Activated naive CD4-positive, alpha-beta T cell treated with anti-CD3 and anti-CD28 coated beads for 36 hours (primary cell): Measurements from ENCODE around the gene FAM131A. TPM values are rescaled to one million over a fixed set of nuclear protein-coding genes. Genes with fewer than 3 reads are reported as not detected.
A peak's percentile ranks its signal among the peaks of the same experiment; 100 is the strongest.

Experiments used
- CTCF ChIA-PET: fragments of 350-600 bp; sonication (Branson Sonifier 250); formaldehyde crosslinking; loops from one replicate; lab custom pipeline; 2021; ENCODE audit warnings: antibody characterized with exemption; lab: Charles Lee
- DNase-seq: peaks from one replicate; pipeline ENCODE4 v3.0.0-alpha.2; 2020
- H3K27ac Mint-ChIP-seq: one replicate; pipeline ENCODE4 v1.8.0; 2021; ENCODE audit warnings: mild to moderate bottlenecking, mixed read lengths
- H3K27me3 Mint-ChIP-seq: one replicate; pipeline ENCODE4 v1.8.0; 2021; ENCODE audit warnings: low read depth, mixed read lengths
- H3K36me3 Mint-ChIP-seq: one replicate; pipeline ENCODE4 v1.8.0; 2021; ENCODE audit warnings: low read depth, mixed read lengths
- H3K4me1 Mint-ChIP-seq: one replicate; pipeline ENCODE4 v1.8.0; 2021; ENCODE audit warnings: low read depth, mixed read lengths
- H3K4me3 Mint-ChIP-seq: one replicate; pipeline ENCODE4 v1.8.0; 2021; ENCODE audit warnings: mild to moderate bottlenecking, moderate library complexity, mixed read lengths
- H3K9me3 Mint-ChIP-seq: one replicate; pipeline ENCODE4 v1.8.0; 2021; ENCODE audit warnings: mixed read lengths
- intact Hi-C: fragments of 100-400 bp; cut with micrococcal nuclease; formaldehyde crosslinking; loops from one replicate; pipeline ENCODE4 v1.15.1; 2023
- total RNA-seq, 2 experiments: library from RNA; stranded (reverse); gene quantifications; one replicate each; pipeline ENCODE4 v1.2.3, GENCODE V29; 2021

FAM131A gene
- total RNA-seq, 2 experiments from 2014 or later = 3.8 to 5.0 TPM

DNA sequence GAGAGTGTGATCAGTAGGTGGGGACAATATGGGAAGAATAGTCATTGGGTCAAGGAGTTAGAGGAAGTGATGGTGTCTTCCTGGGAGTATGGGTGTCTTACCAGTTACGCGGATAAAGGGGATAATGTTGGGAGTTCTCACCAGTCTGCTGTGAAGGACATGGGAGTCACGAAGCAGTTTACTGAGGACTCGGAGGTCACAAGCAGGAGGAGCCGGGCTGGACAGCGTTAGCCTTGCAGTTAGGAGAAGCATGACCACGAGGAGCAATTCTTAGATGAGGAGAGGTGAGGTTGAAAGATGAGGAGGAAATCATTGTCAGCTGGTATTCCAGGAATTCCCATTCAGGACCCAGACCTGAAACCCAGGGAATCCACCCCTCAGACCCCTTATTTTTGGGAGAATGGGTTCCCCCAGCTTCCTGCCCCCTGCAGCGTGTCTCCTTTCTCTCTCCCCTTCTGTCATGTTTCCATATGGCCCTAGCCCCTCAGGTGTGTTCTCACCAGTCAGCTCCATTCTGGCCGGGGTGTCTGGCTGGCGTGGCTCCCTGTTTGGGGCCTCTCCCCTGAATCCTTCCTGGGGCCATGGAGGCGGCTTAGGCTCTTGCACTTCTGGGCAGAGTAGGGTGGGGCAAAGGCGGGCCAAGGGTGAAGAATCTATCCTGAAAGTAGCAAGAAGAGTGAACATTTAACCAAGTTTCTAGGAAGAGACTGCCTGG is 38.5 kb downstream of the FAM131A start:
- H3K4me3 Mint-ChIP-seq = no peak overlapping the region
- no peak for DNase-seq
- no peaks in the 10 kb centered on the region for H3K36me3 Mint-ChIP-seq
- peaks cover 18% of the 10 kb centered on the region for H3K27me3 Mint-ChIP-seq
- no peak overlapping the region for H3K27ac Mint-ChIP-seq
- intact Hi-C loops = no loop called here
- H3K9me3 Mint-ChIP-seq = no peaks in the 10 kb centered on the region
- peaks cover 11% of the 10 kb centered on the region for H3K4me1 Mint-ChIP-seq
- CTCF ChIA-PET = interaction anchor here (0.9 to 5.3 kb wide), 2 partner anchors 70 to 165 kb away, joined by 3 to 81 read pairs; no protein-coding TSS in a partner anchor

DNA sequence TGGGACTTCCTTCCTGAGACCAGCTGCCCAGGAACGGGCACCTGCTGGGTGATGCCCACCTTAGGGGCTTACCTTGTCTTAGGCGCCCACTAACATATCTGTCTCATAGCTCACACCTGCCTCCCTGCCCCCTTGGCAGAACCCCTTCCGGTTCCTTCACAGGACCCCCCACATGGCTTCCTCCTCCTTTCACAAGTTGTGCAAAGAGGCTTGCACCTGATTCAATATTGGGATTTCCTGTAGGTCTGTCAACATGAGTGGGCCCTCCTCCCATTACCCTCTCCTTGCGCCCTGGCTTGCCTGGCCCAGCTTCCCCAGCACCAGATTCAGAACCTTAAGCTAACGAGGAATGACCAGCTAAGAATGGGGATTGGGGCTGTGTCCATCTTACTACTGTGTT is 40.0 kb downstream of the FAM131A start:
- Mint-ChIP-seq H3K4me1 (peaks cover 6% of the 10 kb centered on the region), H3K4me3 (no peak overlapping the region), H3K27me3 (peaks cover 31% of the 10 kb centered on the region), H3K36me3 (no peaks in the 10 kb centered on the region), H3K27ac (no peak overlapping the region), H3K9me3 (no peaks in the 10 kb centered on the region)
- intact Hi-C loops = no loop called here
- CTCF ChIA-PET = interaction anchor here (0.8 kb wide), 1 partner anchor 23 kb away, joined by 3 read pairs; no protein-coding TSS in a partner anchor
- DNase-seq = no peak

DNA sequence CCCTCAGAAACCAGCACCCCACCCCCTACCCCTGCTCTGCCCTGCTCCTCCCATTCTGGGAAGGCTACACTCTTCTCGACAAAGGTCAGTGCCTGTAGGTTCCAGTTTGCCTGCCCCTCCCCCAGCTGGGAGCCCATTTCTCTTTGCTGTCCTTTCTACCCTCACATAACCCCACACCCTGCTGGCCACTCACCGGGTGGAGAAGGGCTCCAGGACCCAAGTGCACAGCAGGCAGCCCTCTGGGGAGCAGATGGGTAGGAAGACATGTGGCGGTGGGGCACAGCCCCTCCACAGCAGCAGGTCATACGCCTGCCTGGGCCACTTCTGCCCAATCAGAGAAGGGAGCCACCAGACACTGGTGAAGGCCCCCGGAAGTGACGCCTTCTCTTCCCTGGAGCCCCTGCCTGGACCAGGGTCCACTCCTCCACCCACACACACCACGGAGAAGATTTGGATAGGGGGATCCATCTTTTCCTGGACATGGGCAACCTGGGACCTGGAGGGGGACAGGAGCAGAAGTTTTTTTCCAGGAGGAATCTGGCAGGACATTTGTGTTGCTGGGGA is 40.6 kb downstream of the FAM131A start, which contains the start of gene THPO:
TSS of gene THPO (minus strand) at position 326 of the 564 bp plus-strand sequence. CDS start 1,948 bp downstream, outside the sequence.
- peaks cover 31% of the 10 kb centered on the region for H3K27me3 Mint-ChIP-seq
- no peaks in the 10 kb centered on the region for H3K36me3 Mint-ChIP-seq
- no peak for DNase-seq
- no peak within 1 kb of the TSS for H3K27ac Mint-ChIP-seq
- peaks cover 6% of the 10 kb centered on the region for H3K4me1 Mint-ChIP-seq
- intact Hi-C loops = no loop called here
- no peaks in the 10 kb centered on the region for H3K9me3 Mint-ChIP-seq
- peak within 1 kb of the TSS; percentile 49 for H3K4me3 Mint-ChIP-seq
- CTCF ChIA-PET = interaction anchor here (0.8 kb wide), 1 partner anchor 24 kb away, joined by 3 read pairs; no protein-coding TSS in a partner anchor

DNA sequence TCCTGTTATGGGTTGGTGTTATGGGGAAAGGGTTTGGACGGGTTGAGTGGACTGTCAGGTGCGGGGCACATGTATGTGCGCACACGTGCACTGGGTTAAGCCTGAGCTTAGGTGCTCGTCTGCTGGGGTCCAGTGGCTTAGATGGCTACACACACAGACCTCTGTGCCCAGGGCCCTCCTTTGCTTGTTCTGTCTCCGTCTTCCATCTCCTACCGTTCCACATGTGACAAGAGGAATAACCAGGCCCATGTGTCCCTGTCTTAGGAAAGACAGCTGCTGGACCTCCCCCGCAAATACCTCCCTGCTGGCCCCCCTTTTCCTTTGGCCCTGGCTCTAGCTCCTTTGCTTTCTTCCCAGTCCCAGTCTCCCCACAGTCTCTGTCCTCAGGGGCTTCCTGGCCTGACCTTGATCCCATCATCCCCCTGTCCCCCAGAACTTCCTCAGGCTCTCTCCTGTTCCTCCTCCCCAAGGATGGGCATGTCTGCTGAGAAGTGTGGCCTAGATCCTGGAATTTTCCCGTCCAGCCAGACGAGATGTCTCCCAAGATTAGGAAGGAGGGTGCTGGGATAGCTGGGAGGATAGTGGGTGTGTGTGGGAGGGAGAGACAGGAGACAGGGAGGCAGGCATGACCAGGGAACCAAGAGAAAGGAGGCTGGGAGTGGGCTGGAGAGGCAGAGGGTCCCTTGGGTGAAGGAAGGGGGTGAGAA is 41.4 kb downstream of the FAM131A start:
- H3K9me3 Mint-ChIP-seq = no peaks in the 10 kb centered on the region
- CTCF ChIA-PET = interaction anchor here (0.5 kb wide), 1 partner anchor 296 kb away, joined by 3 read pairs; no protein-coding TSS in a partner anchor
- H3K4me3 Mint-ChIP-seq = peak overlapping the region; percentile 49
- no peak overlapping the region for H3K27ac Mint-ChIP-seq
- peaks cover 6% of the 10 kb centered on the region for H3K4me1 Mint-ChIP-seq
- intact Hi-C loops = no loop called here
- no peaks in the 10 kb centered on the region for H3K36me3 Mint-ChIP-seq
- peaks cover 31% of the 10 kb centered on the region for H3K27me3 Mint-ChIP-seq
- DNase-seq = no peak

DNA sequence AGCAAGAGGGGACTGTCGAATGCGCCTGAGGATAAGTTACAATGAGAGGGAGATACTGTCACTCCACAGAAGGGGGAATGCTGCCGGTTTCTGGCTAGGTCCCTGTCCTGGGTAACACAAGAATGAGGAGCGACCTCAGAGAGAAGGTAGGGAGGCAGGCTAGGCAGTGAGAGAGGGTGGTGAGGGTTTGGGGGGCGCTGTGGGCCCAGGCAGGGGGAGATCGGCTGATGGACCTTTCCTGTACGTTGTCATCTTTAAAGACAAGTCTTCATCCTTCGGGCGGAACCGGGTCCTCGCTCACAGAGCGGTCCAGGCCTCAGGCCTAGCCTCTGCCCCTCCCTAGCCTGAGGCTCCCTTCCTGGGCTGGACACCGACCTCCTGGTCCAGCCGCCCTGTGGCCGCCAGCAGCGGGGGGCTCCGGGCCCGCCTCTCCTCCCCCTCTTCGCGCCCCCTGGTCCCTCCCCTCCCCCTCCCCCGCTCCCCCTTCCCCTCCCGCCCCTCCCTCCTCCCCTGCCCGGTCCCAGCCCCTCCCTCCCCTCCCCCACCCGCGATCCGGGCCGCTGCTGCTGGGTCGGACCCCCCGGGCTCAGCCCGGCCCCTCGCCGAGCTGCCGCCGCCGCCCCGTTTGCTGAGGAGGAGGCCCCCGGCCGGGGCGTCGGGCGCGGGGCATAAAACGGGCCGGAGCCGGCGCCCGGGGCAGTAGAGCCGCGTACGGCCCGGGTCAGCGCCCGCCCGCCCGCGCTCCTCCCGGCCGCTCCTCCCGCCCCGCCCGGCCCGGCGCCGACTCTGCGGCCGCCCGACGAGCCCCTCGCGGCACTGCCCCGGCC is 42.2 kb downstream of the FAM131A start, which contains the start of gene CHRD:
TSS of gene CHRD (plus strand) at position 697 of the 827 bp plus-strand sequence. CDS start 265 bp downstream, outside the sequence.
- no peak for DNase-seq
- CTCF ChIA-PET = no interaction called here
- Mint-ChIP-seq H3K4me1 (peaks cover 6% of the 10 kb centered on the region), H3K27me3 (peaks cover 35% of the 10 kb centered on the region), H3K36me3 (no peaks in the 10 kb centered on the region), H3K9me3 (no peaks in the 10 kb centered on the region), H3K27ac (no peak within 1 kb of the TSS), H3K4me3 (peak within 1 kb of the TSS; percentile 49)
- intact Hi-C loops = no loop called here

DNA sequence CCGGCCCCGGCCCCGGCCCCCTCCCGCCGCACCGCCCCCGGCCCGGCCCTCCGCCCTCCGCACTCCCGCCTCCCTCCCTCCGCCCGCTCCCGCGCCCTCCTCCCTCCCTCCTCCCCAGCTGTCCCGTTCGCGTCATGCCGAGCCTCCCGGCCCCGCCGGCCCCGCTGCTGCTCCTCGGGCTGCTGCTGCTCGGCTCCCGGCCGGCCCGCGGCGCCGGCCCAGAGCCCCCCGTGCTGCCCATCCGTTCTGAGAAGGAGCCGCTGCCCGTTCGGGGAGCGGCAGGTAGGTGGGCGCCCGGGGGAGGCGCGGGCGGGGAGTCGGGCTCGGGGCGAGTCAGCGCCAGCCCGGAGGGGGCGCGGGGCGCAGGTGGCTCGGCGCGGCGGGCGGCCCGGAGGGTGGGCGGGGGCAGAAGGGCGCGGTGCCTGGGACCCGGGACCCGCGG is 42.8 kb downstream of the FAM131A start:
- DNase-seq = peak; percentile 51
- Mint-ChIP-seq H3K4me3 (no peak overlapping the region), H3K27ac (no peak overlapping the region), H3K4me1 (peaks cover 6% of the 10 kb centered on the region), H3K9me3 (no peaks in the 10 kb centered on the region), H3K27me3 (peaks cover 39% of the 10 kb centered on the region), H3K36me3 (no peaks in the 10 kb centered on the region)
- CTCF ChIA-PET = no interaction called here
- intact Hi-C loops = no loop called here

DNA sequence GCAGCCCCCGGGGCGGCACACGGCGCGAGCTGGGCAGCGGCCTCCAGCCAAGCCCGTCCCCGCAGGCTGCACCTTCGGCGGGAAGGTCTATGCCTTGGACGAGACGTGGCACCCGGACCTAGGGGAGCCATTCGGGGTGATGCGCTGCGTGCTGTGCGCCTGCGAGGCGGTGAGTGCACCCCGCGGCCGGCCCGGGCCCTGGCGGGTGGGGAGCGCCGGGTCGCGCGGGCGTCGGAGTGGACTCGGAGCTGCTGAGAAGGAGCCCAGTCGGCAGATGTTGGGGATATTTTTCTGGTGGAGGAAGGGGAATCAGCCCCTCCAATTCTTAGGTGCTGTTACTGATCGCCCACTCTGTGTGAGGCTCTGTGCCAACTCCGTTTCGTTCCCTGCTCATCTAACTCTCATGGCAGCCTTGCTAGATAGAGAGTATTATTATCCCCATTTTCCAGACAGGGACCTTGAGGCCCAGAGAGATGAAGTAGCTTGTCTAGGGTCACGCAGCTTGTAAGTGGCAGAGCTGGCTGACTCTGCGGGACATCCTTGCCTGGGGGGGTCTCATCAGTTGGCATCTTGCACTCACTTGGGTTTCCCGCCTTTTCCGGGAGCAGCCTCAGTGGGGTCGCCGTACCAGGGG is 43.3 kb downstream of the FAM131A start:
- H3K27ac Mint-ChIP-seq = no peak overlapping the region
- CTCF ChIA-PET = interaction anchor here (1.1 kb wide), 1 partner anchor 9 kb away, joined by 6 read pairs; no protein-coding TSS in a partner anchor
- no peaks in the 10 kb centered on the region for H3K9me3 Mint-ChIP-seq
- peaks cover 6% of the 10 kb centered on the region for H3K4me1 Mint-ChIP-seq
- no peaks in the 10 kb centered on the region for H3K36me3 Mint-ChIP-seq
- H3K27me3 Mint-ChIP-seq = peaks cover 39% of the 10 kb centered on the region
- intact Hi-C loops = no loop called here
- H3K4me3 Mint-ChIP-seq = peak overlapping the region; percentile 34
- DNase-seq = no peak

DNA sequence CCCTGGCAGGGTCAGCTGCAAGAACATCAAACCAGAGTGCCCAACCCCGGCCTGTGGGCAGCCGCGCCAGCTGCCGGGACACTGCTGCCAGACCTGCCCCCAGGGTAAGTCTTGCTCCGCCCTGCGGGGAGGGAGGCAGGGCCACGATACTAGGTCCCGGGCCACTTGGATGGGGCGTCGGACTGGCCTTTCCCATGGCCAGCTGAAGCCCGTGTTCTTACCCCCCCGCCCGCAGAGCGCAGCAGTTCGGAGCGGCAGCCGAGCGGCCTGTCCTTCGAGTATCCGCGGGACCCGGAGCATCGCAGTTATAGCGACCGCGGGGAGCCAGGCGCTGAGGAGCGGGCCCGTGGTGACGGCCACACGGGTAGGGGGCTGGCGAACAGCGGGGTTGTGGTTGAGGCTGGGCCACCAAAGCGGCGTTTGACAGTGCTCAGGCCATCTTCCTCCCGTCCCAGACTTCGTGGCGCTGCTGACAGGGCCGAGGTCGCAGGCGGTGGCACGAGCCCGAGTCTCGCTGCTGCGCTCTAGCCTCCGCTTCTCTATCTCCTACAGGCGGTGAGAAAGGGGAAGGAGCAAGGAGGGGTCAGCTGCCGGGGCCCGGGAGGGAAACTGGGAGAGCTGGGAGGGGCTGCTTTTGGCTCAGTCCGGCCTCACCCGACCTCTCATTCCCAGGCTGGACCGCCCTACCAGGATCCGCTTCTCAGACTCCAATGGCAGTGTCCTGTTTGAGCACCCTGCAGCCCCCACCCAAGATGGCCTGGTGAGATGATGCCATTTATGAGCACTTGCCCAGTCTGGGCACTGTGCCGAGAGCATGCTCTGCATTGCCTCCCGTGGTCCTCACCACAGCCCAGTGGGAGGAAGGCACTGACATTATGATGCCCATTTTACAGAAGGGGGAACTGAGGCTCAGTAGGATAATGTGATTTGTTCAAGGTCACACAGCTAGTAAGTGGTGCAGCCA is 44.1 kb downstream of the FAM131A start:
- peak overlapping the region; percentile 34 for H3K4me3 Mint-ChIP-seq
- no peaks in the 10 kb centered on the region for H3K9me3 Mint-ChIP-seq
- H3K27ac Mint-ChIP-seq = no peak overlapping the region
- DNase-seq = no peak
- peaks cover 6% of the 10 kb centered on the region for H3K4me1 Mint-ChIP-seq
- intact Hi-C loops = no loop called here
- CTCF ChIA-PET = interaction anchor here (1.1 kb wide), 1 partner anchor 10 kb away, joined by 6 read pairs; no protein-coding TSS in a partner anchor
- H3K27me3 Mint-ChIP-seq = peaks cover 39% of the 10 kb centered on the region
- H3K36me3 Mint-ChIP-seq = no peaks in the 10 kb centered on the region

DNA sequence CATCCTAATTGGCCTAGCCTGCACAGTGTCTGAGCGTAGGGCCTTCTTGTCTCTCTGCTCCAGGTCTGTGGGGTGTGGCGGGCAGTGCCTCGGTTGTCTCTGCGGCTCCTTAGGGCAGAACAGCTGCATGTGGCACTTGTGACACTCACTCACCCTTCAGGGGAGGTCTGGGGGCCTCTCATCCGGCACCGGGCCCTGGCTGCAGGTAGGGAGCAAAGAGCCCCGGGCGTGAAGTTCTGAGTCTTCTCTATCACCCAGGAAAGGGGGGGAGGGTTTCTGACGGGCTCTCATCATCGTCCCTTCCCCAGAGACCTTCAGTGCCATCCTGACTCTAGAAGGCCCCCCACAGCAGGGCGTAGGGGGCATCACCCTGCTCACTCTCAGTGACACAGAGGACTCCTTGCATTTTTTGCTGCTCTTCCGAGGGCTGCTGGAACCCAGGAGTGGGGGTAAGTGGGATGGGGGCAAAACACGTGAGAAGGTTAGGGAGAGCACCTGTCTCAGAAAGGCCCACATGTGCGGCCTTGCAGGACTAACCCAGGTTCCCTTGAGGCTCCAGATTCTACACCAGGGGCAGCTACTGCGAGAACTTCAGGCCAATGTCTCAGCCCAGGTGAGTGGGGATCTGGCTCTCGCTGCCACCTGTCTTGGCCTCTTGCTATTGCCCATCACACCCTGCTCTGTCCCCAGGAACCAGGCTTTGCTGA is 45.1 kb downstream of the FAM131A start:
- Mint-ChIP-seq H3K27me3 (peaks cover 39% of the 10 kb centered on the region), H3K36me3 (no peaks in the 10 kb centered on the region), H3K27ac (no peak overlapping the region), H3K4me3 (no peak overlapping the region), H3K9me3 (no peaks in the 10 kb centered on the region), H3K4me1 (peaks cover 6% of the 10 kb centered on the region)
- intact Hi-C loops = no loop called here
- DNase-seq = no peak
- CTCF ChIA-PET = no interaction called here
